Activated naive CD8-positive, alpha-beta T cell treated with anti-CD3 and anti-CD28 coated beads, Interleukin-2, amount 50 U/mL, for 24 hours (primary cell): ENCODE measurements around the gene UBAC2.

Source experiments
- ATAC-seq: fragments of 150-1000 bp; cut with Tn5 transposase; one replicate; pipeline ENCODE4 v1.10.0; 2021
- DNase-seq: peaks from one replicate; pipeline ENCODE4 v3.0.0; 2021
- H3K27ac Mint-ChIP-seq: one replicate; pipeline ENCODE4 v1.8.0; 2021; ENCODE audit warnings: mild to moderate bottlenecking, mixed read lengths
- H3K27me3 Mint-ChIP-seq: one replicate; pipeline ENCODE4 v1.8.0; 2021; ENCODE audit warnings: mixed read lengths
- H3K36me3 Mint-ChIP-seq: one replicate; pipeline ENCODE4 v1.8.0; 2021; ENCODE audit warnings: low read depth, mixed read lengths
- H3K4me1 Mint-ChIP-seq: one replicate; pipeline ENCODE4 v1.8.0; 2021; ENCODE audit warnings: mixed read lengths
- H3K4me3 Mint-ChIP-seq: one replicate; pipeline ENCODE4 v1.8.0; 2021; ENCODE audit warnings: mild to moderate bottlenecking, moderate library complexity, mixed read lengths
- H3K9me3 Mint-ChIP-seq: one replicate; pipeline ENCODE4 v1.8.0; 2021; ENCODE audit warnings: mixed read lengths

UBAC2 gene

GRCh38 chr13:99301913-99302636, 101.4 kb downstream of the UBAC2 start:
- peaks cover 60% of the 10 kb centered on the region for H3K36me3 Mint-ChIP-seq

GRCh38 chr13:99302637-99303505, 102.2 kb downstream of the UBAC2 start:
- Mint-ChIP-seq H3K4me1 (peaks cover 82% of the 10 kb centered on the region), H3K4me3 (peak overlapping the region; percentile 89), H3K27ac (peak overlapping the region; percentile 90), H3K27me3 (no peaks in the 10 kb centered on the region), H3K9me3 (no peaks in the 10 kb centered on the region), H3K36me3 (peaks cover 54% of the 10 kb centered on the region)
- DNase-seq (no peak), ATAC-seq (no peak)

More at GRCh38 chr13:99301913-99302636, 101.4 kb downstream of the UBAC2 start:
- peak overlapping the region; percentile 57 for H3K4me3 Mint-ChIP-seq
- H3K9me3 Mint-ChIP-seq = no peaks in the 10 kb centered on the region
- DNase-seq (no peak), ATAC-seq (no peak)
- H3K4me1 Mint-ChIP-seq = peaks cover 82% of the 10 kb centered on the region
- H3K27me3 Mint-ChIP-seq = no peaks in the 10 kb centered on the region
- H3K27ac Mint-ChIP-seq = peak overlapping the region; percentile 90

GRCh38 chr13:99303863-99304521, 103.3 kb downstream of the UBAC2 start:
- H3K9me3 Mint-ChIP-seq = no peaks in the 10 kb centered on the region
- ATAC-seq = peak; percentile 11
- H3K36me3 Mint-ChIP-seq = peaks cover 55% of the 10 kb centered on the region
- no peaks in the 10 kb centered on the region for H3K27me3 Mint-ChIP-seq
- H3K4me3 Mint-ChIP-seq = peak overlapping the region; percentile 89
- peaks cover 83% of the 10 kb centered on the region for H3K4me1 Mint-ChIP-seq
- DNase-seq = peak; percentile 51
- H3K27ac Mint-ChIP-seq = peak overlapping the region; percentile 90

GRCh38 chr13:99304541-99304940, 103.9 kb downstream of the UBAC2 start:
- DNase-seq = no peak
- H3K27me3 Mint-ChIP-seq = no peaks in the 10 kb centered on the region
- H3K9me3 Mint-ChIP-seq = no peaks in the 10 kb centered on the region
- peak overlapping the region; percentile 90 for H3K27ac Mint-ChIP-seq
- peaks cover 55% of the 10 kb centered on the region for H3K36me3 Mint-ChIP-seq
- H3K4me1 Mint-ChIP-seq = peaks cover 84% of the 10 kb centered on the region
- no peak for ATAC-seq
- peak overlapping the region; percentile 89 for H3K4me3 Mint-ChIP-seq

DNA sequence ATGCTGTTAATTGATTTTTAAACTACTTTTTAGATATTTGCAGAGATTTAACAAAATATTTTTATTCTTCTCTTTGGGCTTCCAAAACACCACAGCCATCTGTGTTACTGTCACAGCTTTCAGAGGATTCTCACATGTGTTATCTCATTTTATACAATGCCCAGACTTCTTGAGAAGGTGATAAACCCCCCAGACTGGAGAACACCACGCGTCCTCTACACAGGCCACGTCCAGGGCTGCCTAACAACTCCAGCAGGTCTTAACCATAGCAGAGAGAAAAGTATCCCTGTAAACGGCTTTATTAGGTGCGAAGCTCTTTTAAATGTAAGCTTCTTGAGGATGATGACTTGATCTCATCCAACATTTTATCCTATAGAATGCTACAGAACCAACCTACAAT, 104.5 kb downstream of the UBAC2 start:
- Mint-ChIP-seq H3K9me3 (no peaks in the 10 kb centered on the region), H3K27ac (peak overlapping the region; percentile 90), H3K27me3 (no peaks in the 10 kb centered on the region), H3K36me3 (peaks cover 54% of the 10 kb centered on the region), H3K4me1 (peaks cover 84% of the 10 kb centered on the region), H3K4me3 (peak overlapping the region; percentile 89)
- ATAC-seq (no peak), DNase-seq (no peak)

DNA sequence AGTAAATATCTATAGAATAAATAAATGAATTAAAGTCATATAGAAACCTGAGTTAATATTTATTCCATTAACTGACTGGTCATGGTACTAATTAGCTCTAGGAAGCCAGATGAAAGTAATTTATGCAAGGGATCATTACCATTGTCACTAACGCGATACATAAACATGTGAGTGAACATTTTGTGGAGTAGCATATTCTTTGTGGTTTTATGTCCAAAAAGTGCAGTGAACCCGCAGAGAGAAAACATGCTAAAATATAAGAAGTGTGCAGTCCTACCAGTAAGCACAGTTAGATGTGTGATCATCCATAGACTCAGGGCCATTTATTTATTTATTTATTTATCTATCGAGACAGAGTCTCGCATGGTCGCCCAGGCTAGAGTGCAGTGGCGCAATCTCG, 104.9 kb downstream of the UBAC2 start:
- peak overlapping the region; percentile 89 for H3K4me3 Mint-ChIP-seq
- H3K36me3 Mint-ChIP-seq = peaks cover 54% of the 10 kb centered on the region
- peak overlapping the region; percentile 90 for H3K27ac Mint-ChIP-seq
- peaks cover 84% of the 10 kb centered on the region for H3K4me1 Mint-ChIP-seq
- H3K9me3 Mint-ChIP-seq = no peaks in the 10 kb centered on the region
- H3K27me3 Mint-ChIP-seq = no peaks in the 10 kb centered on the region
- no peak for DNase-seq
- ATAC-seq = no peak

DNA sequence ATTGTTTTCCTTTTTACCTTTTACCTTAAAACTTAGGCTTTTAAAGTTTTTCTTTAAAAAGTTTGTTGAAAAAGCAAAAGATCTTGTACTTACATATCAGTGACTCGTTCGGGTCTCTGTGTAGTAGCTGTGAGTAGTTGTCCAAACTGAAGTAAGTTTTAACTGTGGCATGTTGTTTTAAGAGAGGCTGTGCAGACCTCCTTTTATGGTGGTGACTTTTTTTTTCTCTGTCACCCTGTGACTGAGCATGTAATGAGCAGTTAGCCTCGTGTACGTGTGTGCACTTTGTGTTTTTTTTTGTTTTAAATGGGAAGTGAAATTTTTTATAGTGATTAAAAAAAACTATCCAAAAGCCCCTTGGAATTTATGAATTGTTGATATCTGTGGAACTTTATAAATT, 106.6 kb downstream of the UBAC2 start, which contains the start of gene GPR183:
GPR183 (minus strand) TSS at position 153 of the 400 bp plus-strand sequence. CDS start 11,254 bp downstream, outside the sequence.
- H3K27me3 Mint-ChIP-seq = no peaks in the 10 kb centered on the region
- no peaks in the 10 kb centered on the region for H3K9me3 Mint-ChIP-seq
- H3K4me3 Mint-ChIP-seq = peak within 1 kb of the TSS; percentile 89
- peak within 1 kb of the TSS; percentile 90 for H3K27ac Mint-ChIP-seq
- peaks cover 90% of the 10 kb centered on the region for H3K4me1 Mint-ChIP-seq
- DNase-seq = no peak
- ATAC-seq = peak; percentile 48
- H3K36me3 Mint-ChIP-seq = peaks cover 54% of the 10 kb centered on the region

DNA sequence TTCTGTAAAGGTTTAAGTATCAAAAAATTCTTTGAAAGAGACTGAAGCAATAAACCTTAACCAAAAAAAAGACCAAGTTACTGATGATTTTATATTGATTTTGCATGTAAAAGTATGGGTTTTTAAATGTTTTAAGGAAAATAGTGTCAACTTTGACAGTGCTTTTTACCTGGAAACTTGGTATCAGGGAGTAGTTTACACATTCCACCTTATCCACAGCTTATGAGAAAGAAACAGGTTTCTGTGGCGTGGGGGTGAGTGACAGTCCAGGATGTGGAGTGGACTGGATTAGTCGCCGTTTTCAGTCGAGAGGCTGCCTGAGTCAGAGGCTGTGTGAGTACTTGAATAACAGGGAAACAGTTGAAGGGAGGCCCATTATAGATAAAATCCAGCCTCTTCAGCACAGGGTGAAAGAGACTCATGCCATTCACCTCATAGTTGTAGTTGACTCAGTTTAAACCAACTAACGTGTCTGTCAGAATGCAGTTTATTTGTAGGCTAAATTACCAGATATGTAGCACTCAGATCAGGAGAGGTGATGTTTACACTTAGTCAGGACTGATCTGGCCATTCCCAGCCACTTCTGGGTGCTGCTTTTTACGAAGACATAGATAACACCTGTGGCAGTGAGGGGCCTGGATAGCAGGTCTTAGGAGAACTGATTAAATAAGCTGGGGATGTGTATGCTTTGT, 107.1 kb downstream of the UBAC2 start:
- DNase-seq = peak; percentile 70

GRCh38 chr13:99308471-99309087, 107.9 kb downstream of the UBAC2 start:
- H3K27me3 Mint-ChIP-seq = no peaks in the 10 kb centered on the region
- DNase-seq (no peak), ATAC-seq (no peak)
- H3K9me3 Mint-ChIP-seq = no peaks in the 10 kb centered on the region
- H3K36me3 Mint-ChIP-seq = peaks cover 54% of the 10 kb centered on the region
- H3K27ac Mint-ChIP-seq = peak overlapping the region; percentile 90
- peak overlapping the region; percentile 89 for H3K4me3 Mint-ChIP-seq
- peaks cover 89% of the 10 kb centered on the region for H3K4me1 Mint-ChIP-seq

More for the DNA sequence above, 107.1 kb downstream of the UBAC2 start:
- Mint-ChIP-seq H3K36me3 (peaks cover 58% of the 10 kb centered on the region), H3K4me3 (peak overlapping the region; percentile 89), H3K9me3 (no peaks in the 10 kb centered on the region), H3K4me1 (peaks cover 90% of the 10 kb centered on the region), H3K27ac (peak overlapping the region; percentile 90), H3K27me3 (no peaks in the 10 kb centered on the region)
- peak; percentile 87 for ATAC-seq

GRCh38 chr13:99310382-99311031, 109.9 kb downstream of the UBAC2 start:
- ATAC-seq = peak; percentile 17
- H3K4me1 Mint-ChIP-seq = peaks cover 93% of the 10 kb centered on the region
- no peaks in the 10 kb centered on the region for H3K27me3 Mint-ChIP-seq
- peak overlapping the region; percentile 90 for H3K27ac Mint-ChIP-seq
- no peak for DNase-seq
- H3K9me3 Mint-ChIP-seq = no peaks in the 10 kb centered on the region
- peaks cover 51% of the 10 kb centered on the region for H3K36me3 Mint-ChIP-seq
- H3K4me3 Mint-ChIP-seq = peak overlapping the region; percentile 22

- ATAC-seq = no peak
- peaks cover 48% of the 10 kb centered on the region for H3K36me3 Mint-ChIP-seq
- peaks cover 95% of the 10 kb centered on the region for H3K4me1 Mint-ChIP-seq
- DNase-seq = peak; percentile 48
- H3K9me3 Mint-ChIP-seq = no peaks in the 10 kb centered on the region
- H3K4me3 Mint-ChIP-seq = peak overlapping the region; percentile 22
- no peaks in the 10 kb centered on the region for H3K27me3 Mint-ChIP-seq
- H3K27ac Mint-ChIP-seq = peak overlapping the region; percentile 90
Observed at GRCh38 chr13:99311137-99311536, 110.5 kb downstream of the UBAC2 start.

DNA sequence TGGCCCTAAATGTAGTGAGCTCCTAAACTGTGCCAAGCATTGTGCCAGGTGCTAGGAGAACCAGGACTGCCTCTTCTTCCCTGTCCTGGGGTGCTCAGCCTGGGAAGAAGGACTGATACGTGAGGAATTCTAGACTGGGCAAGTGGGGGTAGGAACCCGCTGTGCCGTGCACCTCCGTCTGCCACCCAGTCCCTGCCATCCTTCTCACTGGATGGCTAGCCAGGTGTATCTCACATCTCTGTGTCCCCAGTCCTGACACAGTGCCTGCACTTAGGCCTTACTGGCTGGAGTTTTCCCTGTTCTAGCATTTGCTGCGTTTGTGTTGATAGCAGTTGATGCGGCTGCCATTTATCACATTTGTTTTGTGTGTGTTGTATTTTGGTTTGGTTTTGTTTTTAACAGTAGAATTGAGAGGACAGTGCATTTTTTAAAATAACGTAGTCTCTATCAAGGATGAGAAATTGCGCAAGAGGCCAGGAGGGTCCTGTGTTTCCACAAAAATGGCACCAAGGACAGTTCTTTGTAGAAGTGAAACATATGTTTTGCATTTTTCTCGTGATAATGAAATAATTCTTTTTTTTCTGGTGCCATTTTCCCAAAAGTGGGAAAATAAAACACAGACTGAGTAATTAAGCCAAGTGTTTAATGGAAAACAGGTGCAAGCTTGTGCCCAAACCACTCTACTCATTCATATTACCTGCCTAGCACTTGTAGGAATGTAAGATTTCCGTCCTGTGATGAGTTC, 111.3 kb downstream of the UBAC2 start:
- H3K36me3 Mint-ChIP-seq = peaks cover 50% of the 10 kb centered on the region
- H3K9me3 Mint-ChIP-seq = no peaks in the 10 kb centered on the region
- no peak overlapping the region for H3K4me3 Mint-ChIP-seq
- no peaks in the 10 kb centered on the region for H3K27me3 Mint-ChIP-seq
- ATAC-seq = no peak
- H3K4me1 Mint-ChIP-seq = peaks cover 97% of the 10 kb centered on the region
- H3K27ac Mint-ChIP-seq = peak overlapping the region; percentile 90
- no peak for DNase-seq

DNA sequence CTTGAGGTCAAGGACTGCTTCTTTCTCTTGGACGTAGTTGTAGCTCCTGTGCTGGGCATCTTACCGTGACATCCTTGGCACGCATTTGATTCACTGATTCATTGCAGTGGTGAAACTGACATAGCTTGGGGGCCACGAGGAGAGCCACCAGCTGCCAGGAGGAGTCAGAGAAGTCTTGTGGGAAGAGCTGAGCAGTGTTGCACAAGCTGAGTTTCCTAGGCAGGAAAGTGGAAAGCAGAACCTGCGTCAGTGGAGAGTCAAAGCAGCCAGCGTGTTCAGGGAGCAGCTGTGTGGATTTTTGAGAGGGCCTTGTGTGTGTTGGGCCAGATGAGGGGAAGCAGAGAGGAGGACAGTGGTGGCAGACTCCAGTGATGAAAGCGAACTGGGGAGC, 111.8 kb downstream of the UBAC2 start:
- Mint-ChIP-seq H3K4me3 (peak overlapping the region; percentile 25), H3K27ac (peak overlapping the region; percentile 84), H3K27me3 (no peaks in the 10 kb centered on the region), H3K9me3 (no peaks in the 10 kb centered on the region), H3K36me3 (peaks cover 55% of the 10 kb centered on the region), H3K4me1 (peaks cover 98% of the 10 kb centered on the region)
- DNase-seq (no peak), ATAC-seq (no peak)
